NB4 (cell line): ENCODE measurements around the gene ST6GALNAC2.

Experiments
- CTCF ChIP-seq: IDR thresholded peaks from one replicate; pipeline ENCODE4 v1.5.1; 2012; ENCODE audit warnings: low read depth, low read length
- MAX ChIP-seq: IDR thresholded peaks from 2 replicates; pipeline ENCODE4 v1.6.1; 2011; ENCODE audit warnings: low read depth, low read length
- MYC ChIP-seq: IDR thresholded peaks from 2 replicates; pipeline ENCODE4 v1.6.1; 2011; ENCODE audit warnings: low read depth, low read length
- POLR2A ChIP-seq: IDR thresholded peaks from 2 replicates; pipeline ENCODE4 v1.6.1; 2011; ENCODE audit warnings: mild to moderate bottlenecking; ENCODE audit not compliant: insufficient read length; ENCODE audit errors: extremely low read depth

GRCh38 chr17:76550712-76551615 lies 34.7 kb downstream of the ST6GALNAC2 start:
- TF ChIP-seq CTCF (no peak), POLR2A (no peak), MAX (0 out of 2 replicates have a peak, but pooled peaks have one; percentile 39), MYC (0 out of 2 replicates have a peak, but pooled peaks have one; percentile 7)
